HT-29 (cell line): ENCODE data around the gene MARCHF4. TPM values are rescaled to one million over a fixed set of nuclear protein-coding genes. Genes with fewer than 3 reads are reported as not detected.

Experiments
- DNase-seq: peaks from one replicate; pipeline ENCODE4 v3.0.0-alpha.2; 2015; ENCODE audit warnings: low spot score
- total RNA-seq: library from RNA; depleted of rRNA; stranded (reverse); fragments of >200 nt; shearing (Covaris generic); gene quantifications from 2 replicates; pipeline ENCODE4 v1.2.3, GENCODE V29; 2014; rRNA removed

MARCHF4 gene
- not detected in 2 replicates for total RNA-seq

- peak; percentile 20 for DNase-seq
Measured at GRCh38 chr2:216371721-216372702, at the start of gene MARCHF4. TSS of gene MARCHF4 (minus strand) at chr2:216372483. CDS start at chr2:216370260, 2,223 bp downstream.

- DNase-seq: no peak
Measured at GRCh38 chr2:216420367-216421101, 48.3 kb upstream of the MARCHF4 start.

- DNase-seq: no peak
Measured at GRCh38 chr2:216418981-216419380, 46.7 kb upstream of the MARCHF4 start.

GRCh38 chr2:216416571-216417307 is 44.5 kb upstream of the MARCHF4 start:
- no peak for DNase-seq

- DNase-seq: no peak
Measured at GRCh38 chr2:216415541-216415940, 43.3 kb upstream of the MARCHF4 start.

- no peak for DNase-seq
Measured at GRCh38 chr2:216414772-216415319, 42.6 kb upstream of the MARCHF4 start.

GRCh38 chr2:216413882-216414281 is 41.6 kb upstream of the MARCHF4 start:
- no peak for DNase-seq

- DNase-seq: peak; percentile 98
Measured at GRCh38 chr2:216412022-216412999, 40.0 kb upstream of the MARCHF4 start, which contains the start of gene SMARCAL1. TSS of gene SMARCAL1 (plus strand) at chr2:216412484. CDS start at chr2:216414705, 2,221 bp downstream.

- DNase-seq: no peak
Measured at GRCh38 chr2:216410550-216410949, 38.3 kb upstream of the MARCHF4 start.

- no peak for DNase-seq
Measured at GRCh38 chr2:216408426-216409290, 36.4 kb upstream of the MARCHF4 start.

GRCh38 chr2:216406826-216407225 is 34.5 kb upstream of the MARCHF4 start:
- no peak for DNase-seq

GRCh38 chr2:216405588-216405987 is 33.3 kb upstream of the MARCHF4 start:
- no peak for DNase-seq

- peak; percentile 63 for DNase-seq
Measured at GRCh38 chr2:216404010-216404618, 31.8 kb upstream of the MARCHF4 start.

- DNase-seq: no peak
Measured at GRCh38 chr2:216402751-216403150, 30.5 kb upstream of the MARCHF4 start.

GRCh38 chr2:216399621-216400020 is 27.3 kb upstream of the MARCHF4 start:
- DNase-seq: no peak

- no peak for DNase-seq
Measured at GRCh38 chr2:216394881-216395280, 22.6 kb upstream of the MARCHF4 start.

- no peak for DNase-seq
Measured at GRCh38 chr2:216392945-216393840, 20.9 kb upstream of the MARCHF4 start.
